Measurements from ENCODE around the gene TTF1. TPM values are rescaled to one million over a fixed set of nuclear protein-coding genes. Genes with fewer than 3 reads are reported as not detected.

Gene TTF1
- total RNA-seq, 2 experiments from 2014 or later, result 12.4 to 12.8 TPM

DNA sequence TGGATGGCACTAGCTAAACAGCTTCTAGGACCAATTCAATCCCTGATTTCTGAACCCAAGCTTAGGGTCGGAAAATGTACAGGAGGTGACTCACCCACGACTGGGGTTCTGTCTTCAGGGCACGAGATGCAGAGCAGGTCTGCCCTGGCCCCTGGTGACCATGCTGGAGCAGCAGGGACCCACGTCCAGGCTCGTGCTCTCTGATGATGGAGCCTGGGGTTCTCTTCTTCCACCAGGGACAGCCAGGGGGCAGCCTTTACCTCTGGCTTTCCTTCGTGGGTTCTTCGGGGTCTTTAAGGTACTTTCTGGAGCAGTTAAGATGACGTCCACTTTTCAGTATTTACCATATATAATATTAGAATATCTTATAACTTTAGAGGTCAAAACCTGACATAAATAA, 5.4 kb upstream of the TTF1 start:
- ATAC-seq (ENCODE audit: poor library complexity) (no peak), DNase-seq (peak in 5 of 14 experiments; percentile 6 to 60 (median 27))
- Mint-ChIP-seq H3K9me3 (no peaks in the 10 kb centered on the region), H3K27me3 (peaks cover 65% of the 10 kb centered on the region), H3K27ac (no peak overlapping the region), H3K4me1 (ENCODE audit: low read depth) (peaks cover 30% of the 10 kb centered on the region), H3K4me3 (peak overlapping the region; percentile 25), H3K36me3 (ENCODE audit: low read depth) (no peaks in the 10 kb centered on the region)
- H3K4me3 ChIP-seq (ENCODE audit: low read length), result no peak overlapping the region
- TF ChIP-seq CTCF (IDR thresholded peaks at IDR 0.05), result peak; percentile 25
- H3K36me3 ChIP-seq (ENCODE audit: insufficient read depth, low read length), result no peaks in the 10 kb centered on the region
- peaks cover 33% of the 10 kb centered on the region for H3K4me1 ChIP-seq (ENCODE audit: insufficient read depth, low read length)
- H3K27ac ChIP-seq (ENCODE audit: low read depth in 1 of 2, low read length in 2 of 2), result no peak overlapping the region
- H3K9me3 ChIP-seq (ENCODE audit: control insufficient read depth in 1 of 2, insufficient read depth in 1 of 2, low read length in 2 of 2), result no peaks in the 10 kb centered on the region
- POLR2A ChIA-PET, result no interaction called here
- intact Hi-C loops (cut with DNase I, micrococcal nuclease), result loop anchor here (2.0 to 10.0 kb wide), 4 partner anchors 260 to 563 kb away; partner anchors contain the start of genes GFI1B (in 1 of the 2) and GTF3C4 (in 1 of the 2)
- CTCF ChIA-PET, result no interaction called here
- H3K27me3 ChIP-seq (ENCODE audit: control insufficient read depth in 1 of 2, insufficient read depth in 2 of 2, low read length in 2 of 2), result peaks cover 46 to 65% of the 10 kb centered on the region in 2 experiments

- H3K4me3 Mint-ChIP-seq, result peak overlapping the region; percentile 68
- ATAC-seq (ENCODE audit: poor library complexity) (peak; percentile 67), DNase-seq (peak; percentile 51 to 88 (median 66))
- H3K27ac Mint-ChIP-seq, result peak overlapping the region; percentile 45
- Histone ChIP-seq H3K27me3 (ENCODE audit: control insufficient read depth in 1 of 2, insufficient read depth in 2 of 2, low read length in 2 of 2) (peaks cover 45 to 57% of the 10 kb centered on the region in 2 experiments), H3K27ac (ENCODE audit: low read depth in 1 of 2, low read length in 2 of 2) (no peak overlapping the region), H3K4me3 (ENCODE audit: low read length) (peak overlapping the region; percentile 33), H3K9me3 (ENCODE audit: control insufficient read depth in 1 of 2, insufficient read depth in 1 of 2, low read length in 2 of 2) (no peaks in the 10 kb centered on the region), H3K36me3 (ENCODE audit: insufficient read depth, low read length) (no peaks in the 10 kb centered on the region), H3K4me1 (ENCODE audit: insufficient read depth, low read length) (peaks cover 40% of the 10 kb centered on the region)
- peak; percentile 73 for TF ChIP-seq CTCF (IDR thresholded peaks at IDR 0.05)
- ChIA-PET CTCF (no interaction called here), POLR2A (no interaction called here)
- H3K4me1 Mint-ChIP-seq (ENCODE audit: low read depth), result peaks cover 39% of the 10 kb centered on the region
- intact Hi-C loops (cut with DNase I, micrococcal nuclease), result loop anchor here (1.0 to 10.0 kb wide), 8 partner anchors 76 to 564 kb away; partner anchors contain the start of genes BARHL1 (in 1 of the 2), GFI1B (in 1 of the 2) and GTF3C4 (in 1 of the 2)
- no peaks in the 10 kb centered on the region for H3K9me3 Mint-ChIP-seq
- peaks cover 60% of the 10 kb centered on the region for H3K27me3 Mint-ChIP-seq
- H3K36me3 Mint-ChIP-seq (ENCODE audit: low read depth), result peaks cover 4% of the 10 kb centered on the region
Observed at GRCh38 chr9:132411091-132411508, 4.5 kb upstream of the TTF1 start.

- TF ChIP-seq CTCF (IDR thresholded peaks at IDR 0.05), result no peak
- CTCF ChIA-PET, result no interaction called here
- Histone ChIP-seq H3K27me3 (ENCODE audit: control insufficient read depth in 1 of 2, insufficient read depth in 2 of 2, low read length in 2 of 2) (peaks cover 40 to 53% of the 10 kb centered on the region in 2 experiments), H3K27ac (ENCODE audit: low read depth in 1 of 2, low read length in 2 of 2) (no peak overlapping the region), H3K36me3 (ENCODE audit: insufficient read depth, low read length) (no peaks in the 10 kb centered on the region), H3K9me3 (ENCODE audit: control insufficient read depth in 1 of 2, insufficient read depth in 1 of 2, low read length in 2 of 2) (no peaks in the 10 kb centered on the region), H3K4me3 (ENCODE audit: low read length) (peak overlapping the region; percentile 33), H3K4me1 (ENCODE audit: insufficient read depth, low read length) (peaks cover 45% of the 10 kb centered on the region)
- Mint-ChIP-seq H3K27ac (peak overlapping the region; percentile 45), H3K9me3 (no peaks in the 10 kb centered on the region), H3K4me1 (ENCODE audit: low read depth) (peaks cover 43% of the 10 kb centered on the region), H3K4me3 (peak overlapping the region; percentile 68), H3K27me3 (peaks cover 56% of the 10 kb centered on the region), H3K36me3 (ENCODE audit: low read depth) (peaks cover 9% of the 10 kb centered on the region)
- POLR2A ChIA-PET, result no interaction called here
- intact Hi-C loops (cut with DNase I, micrococcal nuclease), result loop anchor here (1.0 to 10.0 kb wide), 8 partner anchors 77 to 564 kb away; partner anchors contain the start of genes BARHL1 (in 1 of the 2), GFI1B (in 1 of the 2) and GTF3C4 (in 1 of the 2)
- peak; percentile 27 for ATAC-seq (ENCODE audit: poor library complexity)
- DNase-seq, result peak in 7 of 14 experiments; percentile 16 to 71 (median 26)
Observed at GRCh38 chr9:132410642-132411041, 4.0 kb upstream of the TTF1 start.
